ENCODE data around the gene CDK5RAP2.

DNA sequence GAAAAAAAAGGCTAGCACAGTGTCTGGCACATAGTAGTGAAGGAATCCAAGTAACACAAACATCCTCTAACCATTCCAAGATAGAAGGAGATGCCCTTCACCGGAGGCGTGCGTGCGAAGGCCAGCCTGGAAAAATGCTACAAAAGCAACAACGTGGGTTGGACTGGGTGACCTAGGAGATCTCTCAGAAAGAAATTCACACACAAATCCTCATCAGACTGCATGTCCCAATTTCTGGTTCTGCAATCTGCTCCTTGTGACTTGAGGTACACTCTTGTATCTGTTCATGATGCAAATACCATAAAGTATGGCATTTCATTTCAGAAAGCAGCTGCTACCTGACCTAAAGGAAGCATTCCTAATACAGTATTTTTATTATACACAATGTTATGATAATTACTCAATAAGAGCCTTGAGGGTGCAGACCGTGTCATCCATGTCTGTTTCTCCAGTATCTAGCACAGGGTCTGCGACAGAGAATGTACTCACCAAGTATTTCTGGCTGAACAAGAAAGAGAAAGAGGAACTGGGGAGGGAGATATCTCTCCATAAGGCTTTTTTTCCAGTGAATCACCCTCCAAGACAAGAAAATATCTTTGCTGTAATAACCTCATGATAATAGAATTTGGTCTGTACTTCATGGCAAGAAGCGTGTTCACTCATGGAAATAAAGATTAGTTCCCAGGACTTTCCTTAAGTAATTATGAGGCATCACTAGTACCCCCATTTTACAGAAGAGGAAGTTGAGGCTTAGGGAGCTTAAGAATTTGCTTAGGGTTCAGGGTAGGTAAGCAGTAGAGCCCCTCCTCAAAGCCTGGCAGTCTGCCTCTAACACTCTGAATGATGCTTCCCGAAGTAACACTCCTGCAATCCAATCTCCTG, 138.3 kb downstream of the CDK5RAP2 start:
- TF ChIP-seq, protein P1, sequence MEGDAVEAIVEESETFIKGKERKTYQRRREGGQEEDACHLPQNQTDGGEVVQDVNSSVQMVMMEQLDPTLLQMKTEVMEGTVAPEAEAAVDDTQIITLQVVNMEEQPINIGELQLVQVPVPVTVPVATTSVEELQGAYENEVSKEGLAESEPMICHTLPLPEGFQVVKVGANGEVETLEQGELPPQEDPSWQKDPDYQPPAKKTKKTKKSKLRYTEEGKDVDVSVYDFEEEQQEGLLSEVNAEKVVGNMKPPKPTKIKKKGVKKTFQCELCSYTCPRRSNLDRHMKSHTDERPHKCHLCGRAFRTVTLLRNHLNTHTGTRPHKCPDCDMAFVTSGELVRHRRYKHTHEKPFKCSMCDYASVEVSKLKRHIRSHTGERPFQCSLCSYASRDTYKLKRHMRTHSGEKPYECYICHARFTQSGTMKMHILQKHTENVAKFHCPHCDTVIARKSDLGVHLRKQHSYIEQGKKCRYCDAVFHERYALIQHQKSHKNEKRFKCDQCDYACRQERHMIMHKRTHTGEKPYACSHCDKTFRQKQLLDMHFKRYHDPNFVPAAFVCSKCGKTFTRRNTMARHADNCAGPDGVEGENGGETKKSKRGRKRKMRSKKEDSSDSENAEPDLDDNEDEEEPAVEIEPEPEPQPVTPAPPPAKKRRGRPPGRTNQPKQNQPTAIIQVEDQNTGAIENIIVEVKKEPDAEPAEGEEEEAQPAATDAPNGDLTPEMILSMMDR (IDR thresholded peaks at IDR 0.05), result no peak
- no peak for TF ChIP-seq POLR2A (IDR thresholded peaks at IDR 0.05)
